Coronary artery (tissue), 2 donors: ENCODE results near the gene IMP4.

Experiments
- DNase-seq: peaks from one replicate; pipeline ENCODE4 v3.0.0-alpha.2; 2017; ENCODE audit warnings: low spot score
- H3K27ac ChIP-seq, 2 donors: fragments of 200-600 bp; sonication (generic); one replicate each; pipeline ENCODE4 v1.5.1; 2016 to 2019
- H3K4me3 ChIP-seq: fragments of 200-600 bp; sonication (generic); 2 replicates; pipeline ENCODE4 v1.5.1; 2016; ENCODE audit warnings: mild to moderate bottlenecking, moderate library complexity
- TF ChIP-seq, protein P1 (sequence below): fragments of 200-600 bp; sonication (generic); IDR thresholded peaks from one replicate; pipeline ENCODE4 v1.5.1; 2019; ENCODE audit warnings: antibody characterized with exemption

IMP4 gene

DNA sequence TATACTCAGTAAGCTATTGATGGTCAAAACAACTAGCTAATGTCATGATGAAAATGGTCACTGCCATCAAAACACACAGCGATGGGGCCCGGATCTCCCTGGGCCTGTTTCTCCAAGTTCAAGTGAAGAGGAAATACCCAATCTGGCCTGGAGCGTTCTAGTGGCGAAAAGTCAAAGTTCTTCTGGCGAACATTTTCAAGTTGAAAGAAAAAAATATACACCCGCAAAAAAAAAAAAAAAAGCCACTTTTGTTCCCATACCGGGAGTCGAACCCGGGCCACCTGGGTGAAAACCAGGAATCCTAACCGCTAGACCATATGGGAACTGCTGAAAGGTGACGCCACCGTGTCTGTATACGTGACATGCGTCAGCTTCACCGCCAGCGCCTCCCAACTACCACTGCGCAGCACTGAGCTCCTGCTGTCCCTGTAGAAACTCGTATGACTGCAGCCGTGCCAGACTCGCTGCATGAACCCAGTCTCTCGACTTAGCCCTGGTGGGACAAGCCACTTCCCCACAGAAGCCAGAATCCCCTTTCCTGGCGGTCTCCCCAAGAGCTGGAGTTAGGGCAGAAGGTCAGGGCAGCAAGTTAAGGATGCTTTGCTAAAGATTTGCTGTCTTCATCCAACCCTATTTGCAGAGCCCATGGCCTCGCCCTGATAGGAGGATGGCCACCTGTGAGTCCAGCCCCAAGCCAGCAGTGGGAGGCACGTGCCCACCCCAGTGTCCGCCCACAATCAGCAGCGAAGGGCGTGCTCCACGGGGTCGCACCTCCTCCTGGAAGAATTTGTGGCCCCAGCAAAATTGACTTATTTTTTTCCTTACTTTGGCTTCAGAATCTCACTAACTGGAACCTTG, 5.6 kb upstream of the IMP4 start:
- TF ChIP-seq, protein P1, sequence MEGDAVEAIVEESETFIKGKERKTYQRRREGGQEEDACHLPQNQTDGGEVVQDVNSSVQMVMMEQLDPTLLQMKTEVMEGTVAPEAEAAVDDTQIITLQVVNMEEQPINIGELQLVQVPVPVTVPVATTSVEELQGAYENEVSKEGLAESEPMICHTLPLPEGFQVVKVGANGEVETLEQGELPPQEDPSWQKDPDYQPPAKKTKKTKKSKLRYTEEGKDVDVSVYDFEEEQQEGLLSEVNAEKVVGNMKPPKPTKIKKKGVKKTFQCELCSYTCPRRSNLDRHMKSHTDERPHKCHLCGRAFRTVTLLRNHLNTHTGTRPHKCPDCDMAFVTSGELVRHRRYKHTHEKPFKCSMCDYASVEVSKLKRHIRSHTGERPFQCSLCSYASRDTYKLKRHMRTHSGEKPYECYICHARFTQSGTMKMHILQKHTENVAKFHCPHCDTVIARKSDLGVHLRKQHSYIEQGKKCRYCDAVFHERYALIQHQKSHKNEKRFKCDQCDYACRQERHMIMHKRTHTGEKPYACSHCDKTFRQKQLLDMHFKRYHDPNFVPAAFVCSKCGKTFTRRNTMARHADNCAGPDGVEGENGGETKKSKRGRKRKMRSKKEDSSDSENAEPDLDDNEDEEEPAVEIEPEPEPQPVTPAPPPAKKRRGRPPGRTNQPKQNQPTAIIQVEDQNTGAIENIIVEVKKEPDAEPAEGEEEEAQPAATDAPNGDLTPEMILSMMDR, result no peak
- no peak for DNase-seq
- Histone ChIP-seq H3K4me3 (peak overlapping the region; percentile 47), H3K27ac (peak overlapping the region in 1 of 2 donors; percentile 48)

- H3K4me3 ChIP-seq, result no peak overlapping the region
- H3K27ac ChIP-seq, result peak overlapping the region in 1 of 2 donors; percentile 48
- TF ChIP-seq, protein P1, result no peak
- DNase-seq, result no peak
These were observed 4.9 kb upstream of the IMP4 start for GRCh38 chr2:130337735-130338325.

GRCh38 chr2:130338793-130339345, 3.8 kb upstream of the IMP4 start:
- no peak for DNase-seq
- Histone ChIP-seq H3K4me3 (no peak overlapping the region), H3K27ac (no peak overlapping the region)
- TF ChIP-seq, protein P1, result no peak

- TF ChIP-seq, protein P1, result no peak
- no peak for DNase-seq
- Histone ChIP-seq H3K4me3 (no peak overlapping the region), H3K27ac (no peak overlapping the region)
These were observed 2.6 kb upstream of the IMP4 start for GRCh38 chr2:130339885-130340745.

GRCh38 chr2:130341562-130342019, 1.1 kb upstream of the IMP4 start:
- no peak for DNase-seq
- peak overlapping the region; percentile 87 to 88 for H3K27ac ChIP-seq
- TF ChIP-seq, protein P1, result no peak

GRCh38 chr2:130342020-130342532, 621 bp upstream of the IMP4 start:
- TF ChIP-seq, protein P1, result no peak
- peak; percentile 95 for DNase-seq
- peak overlapping the region; percentile 87 to 88 for H3K27ac ChIP-seq
- peak overlapping the region; percentile 91 for H3K4me3 ChIP-seq

More at GRCh38 chr2:130341562-130342019, 1.1 kb upstream of the IMP4 start:
- peak overlapping the region; percentile 91 for H3K4me3 ChIP-seq
